ENCODE results near the gene SLC38A9. TPM values are rescaled to one million over a fixed set of nuclear protein-coding genes. Genes with fewer than 3 reads are reported as not detected.

SLC38A9 gene
- total RNA-seq, 4 donors from 2014 or later: 15.0 to 48.6 (median 32.3) TPM

- no peaks in the 10 kb centered on the region for H3K9me3 ChIP-seq
- no peaks in the 10 kb centered on the region for H3K27me3 ChIP-seq
- in situ Hi-C loops (cut with MboI; ENCODE audit: low pct_ligation_motif_present in 1 of 4, low pct_unique_long_range_greater_than_20kb in 1 of 4, low sequenced_read_pairs in 3 of 4): loop anchor here (5.0 to 25.0 kb wide), 3 partner anchors 280 to 355 kb away; no protein-coding TSS in a partner anchor
- no peaks in the 10 kb centered on the region for H3K36me3 ChIP-seq
- H3K4me3 ChIP-seq: no peak overlapping the region
- TF ChIP-seq EP300 (IDR thresholded peaks at IDR 0.05; ENCODE audit: low read depth): no peak
- TF ChIP-seq CTCF (IDR thresholded peaks at IDR 0.05): no peak
- no peak for TF ChIP-seq POLR2A (IDR thresholded peaks at IDR 0.05)
- no peak for TF ChIP-seq POLR2AphosphoS5 (IDR thresholded peaks at IDR 0.05)
- H3K27ac ChIP-seq: no peak overlapping the region
- H3K4me1 ChIP-seq: peaks cover 9 to 34% (median 19%) of the 10 kb centered on the region in 4 donors
- DNase-seq: no peak
- 38 to 51% methylated on average over 1 of the region's 1 CpG for WGBS, 2 donors (ENCODE audit: low coverage in 1 of 2)
- intact Hi-C loops (cut with DNase I; ENCODE audit: low total_unique reads): loop anchor here (5.0 to 10.0 kb wide), 3 partner anchors 285 to 518 kb away; partner anchors contain the start of gene CDC20B
Observed at GRCh38 chr5:55692509-55692908, 19.6 kb downstream of the SLC38A9 start.

- Histone ChIP-seq H3K4me3 (no peak overlapping the region), H3K9me3 (no peaks in the 10 kb centered on the region), H3K27ac (no peak overlapping the region), H3K27me3 (no peaks in the 10 kb centered on the region), H3K4me1 (peaks cover 9 to 34% (median 19%) of the 10 kb centered on the region in 4 donors), H3K36me3 (no peaks in the 10 kb centered on the region)
- intact Hi-C loops (cut with DNase I; ENCODE audit: low total_unique reads): loop anchor here (5.0 to 10.0 kb wide), 3 partner anchors 285 to 517 kb away; partner anchors contain the start of gene CDC20B
- 74 to 84% methylated on average over 2 of the region's 2 CpGs for WGBS, 2 donors (ENCODE audit: low coverage in 1 of 2)
- TF ChIP-seq EP300 (IDR thresholded peaks at IDR 0.05; ENCODE audit: low read depth) (no peak), POLR2A (IDR thresholded peaks at IDR 0.05) (no peak), CTCF (IDR thresholded peaks at IDR 0.05) (no peak), POLR2AphosphoS5 (IDR thresholded peaks at IDR 0.05) (no peak)
- no peak for DNase-seq
- in situ Hi-C loops (cut with MboI; ENCODE audit: low pct_ligation_motif_present in 1 of 4, low pct_unique_long_range_greater_than_20kb in 1 of 4, low sequenced_read_pairs in 3 of 4): loop anchor here (5.0 to 25.0 kb wide), 3 partner anchors 280 to 355 kb away; no protein-coding TSS in a partner anchor
Observed at GRCh38 chr5:55692106-55692417, 20.1 kb downstream of the SLC38A9 start.

- no peaks in the 10 kb centered on the region for H3K36me3 ChIP-seq
- H3K27me3 ChIP-seq: no peaks in the 10 kb centered on the region
- DNase-seq: no peak
- intact Hi-C loops (cut with DNase I; ENCODE audit: low total_unique reads) (loop anchor here (5.0 to 10.0 kb wide), 3 partner anchors 284 to 517 kb away; partner anchors contain the start of gene CDC20B), in situ Hi-C loops (cut with MboI; ENCODE audit: low pct_ligation_motif_present in 1 of 4, low pct_unique_long_range_greater_than_20kb in 1 of 4, low sequenced_read_pairs in 3 of 4) (loop anchor here (5.0 to 25.0 kb wide), 3 partner anchors 279 to 354 kb away; no protein-coding TSS in a partner anchor)
- TF ChIP-seq CTCF (IDR thresholded peaks at IDR 0.05) (peak; percentile 67 to 85 (median 71)), POLR2A (IDR thresholded peaks at IDR 0.05) (no peak)
- H3K4me1 ChIP-seq: peaks cover 9 to 34% (median 19%) of the 10 kb centered on the region in 4 donors
- peak overlapping the region; percentile 7 to 56 (median 28) for H3K27ac ChIP-seq
- WGBS, 2 donors (ENCODE audit: low coverage in 1 of 2): 37 to 48% methylated on average over 2 of the region's 2 CpGs
- H3K4me3 ChIP-seq: no peak overlapping the region
- H3K9me3 ChIP-seq: no peaks in the 10 kb centered on the region
Observed at GRCh38 chr5:55691265-55692105, 20.6 kb downstream of the SLC38A9 start.

GRCh38 chr5:55682071-55682470 is 30.1 kb downstream of the SLC38A9 start:
- no peaks in the 10 kb centered on the region for H3K27me3 ChIP-seq
- H3K27ac ChIP-seq: no peak overlapping the region
- no peaks in the 10 kb centered on the region for H3K9me3 ChIP-seq
- in situ Hi-C loops (cut with MboI; ENCODE audit: low pct_ligation_motif_present in 1 of 4, low pct_unique_long_range_greater_than_20kb in 1 of 4, low sequenced_read_pairs in 3 of 4) (loop anchor here (10.0 to 25.0 kb wide), 4 partner anchors 147 to 345 kb away; partner anchors contain the start of gene PLPP1 (in 1 of the 4)), intact Hi-C loops (cut with DNase I; ENCODE audit: low total_unique reads) (no loop called here)
- WGBS, 2 donors (ENCODE audit: low coverage in 1 of 2): 83% methylated on average over 1 of the region's 1 CpG; no CpG with 5 or more reads in 1 of the 2 donors
- TF ChIP-seq POLR2AphosphoS5 (IDR thresholded peaks at IDR 0.05) (no peak), CTCF (IDR thresholded peaks at IDR 0.05) (no peak), POLR2A (IDR thresholded peaks at IDR 0.05) (no peak)
- H3K36me3 ChIP-seq: no peaks in the 10 kb centered on the region
- H3K4me3 ChIP-seq: no peak overlapping the region
- no peak for DNase-seq
- H3K4me1 ChIP-seq: peaks cover 0 to 8% (median 3%) of the 10 kb centered on the region in 4 donors

All from transverse colon (tissue), 4 donors.